ENCODE results near the gene FOLR2. TPM values are rescaled to one million over a fixed set of nuclear protein-coding genes. Genes with fewer than 3 reads are reported as not detected.

The FOLR2 gene
- total and polyA plus RNA-seq, 2 of the 8 experiments (the other 6 are each of a cell fraction or from before 2014, with no cell fraction given): not detected

DNA sequence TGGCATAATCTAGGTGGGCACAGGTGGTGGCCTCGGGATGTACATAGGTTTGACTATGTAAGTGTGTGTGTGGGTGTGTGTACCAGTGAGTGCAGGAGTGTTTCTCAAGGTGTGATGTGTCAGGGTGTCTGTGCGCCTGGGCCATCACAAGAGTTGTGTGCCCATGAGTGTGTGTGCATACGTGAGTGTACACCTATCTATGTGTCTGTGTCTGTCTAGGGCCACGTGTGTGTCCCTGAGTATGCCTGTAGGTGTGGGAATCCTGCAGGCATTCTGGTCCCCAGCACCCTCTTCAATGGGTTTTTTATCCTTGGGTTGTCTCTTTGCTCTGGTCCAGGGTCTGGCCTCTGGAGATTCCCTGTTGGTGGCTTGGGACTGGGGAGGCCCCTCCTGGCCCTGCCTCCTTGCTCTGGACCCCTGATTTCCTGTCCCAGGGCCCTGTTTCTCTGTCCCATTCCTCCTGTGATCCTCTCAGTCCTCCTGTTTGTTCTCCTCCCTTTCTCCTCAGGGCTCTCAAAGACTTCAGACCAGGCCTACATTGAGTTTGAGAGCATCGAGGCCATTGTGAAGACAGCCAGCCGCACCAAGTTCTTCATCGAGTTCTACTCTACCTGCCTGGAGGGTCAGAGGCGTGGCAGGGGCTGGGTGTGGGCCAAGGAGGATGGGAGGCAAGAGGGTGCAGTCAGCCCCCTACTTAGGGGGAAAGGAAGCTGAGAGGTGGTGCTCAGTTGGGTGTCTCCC, 17.3 kb downstream of the FOLR2 start (continued):
- TF ChIP-seq GABPA (IDR thresholded peaks at IDR 0.05; ENCODE audit: borderline replicate concordance, insufficient read depth, low read length): no peak
- TF ChIP-seq, protein P1, sequence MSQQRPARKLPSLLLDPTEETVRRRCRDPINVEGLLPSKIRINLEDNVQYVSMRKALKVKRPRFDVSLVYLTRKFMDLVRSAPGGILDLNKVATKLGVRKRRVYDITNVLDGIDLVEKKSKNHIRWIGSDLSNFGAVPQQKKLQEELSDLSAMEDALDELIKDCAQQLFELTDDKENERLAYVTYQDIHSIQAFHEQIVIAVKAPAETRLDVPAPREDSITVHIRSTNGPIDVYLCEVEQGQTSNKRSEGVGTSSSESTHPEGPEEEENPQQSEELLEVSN (IDR thresholded peaks at IDR 0.05): no peak
- no peak for TF ChIP-seq JUND (IDR thresholded peaks at IDR 0.05; ENCODE audit: low read length)
- no peak for TF ChIP-seq SUZ12 (IDR thresholded peaks at IDR 0.05; ENCODE audit: low read length)
- no peak for TF ChIP-seq SIN3A (conservative IDR thresholded peaks at IDR 0.05 in 1 of 2, IDR thresholded peaks at IDR 0.05 in 1 of 2; ENCODE audit: low read depth in 1 of 2, low read length in 2 of 2)
- TF ChIP-seq, protein P2, sequence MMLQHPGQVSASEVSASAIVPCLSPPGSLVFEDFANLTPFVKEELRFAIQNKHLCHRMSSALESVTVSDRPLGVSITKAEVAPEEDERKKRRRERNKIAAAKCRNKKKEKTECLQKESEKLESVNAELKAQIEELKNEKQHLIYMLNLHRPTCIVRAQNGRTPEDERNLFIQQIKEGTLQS (IDR thresholded peaks at IDR 0.05; ENCODE audit: insufficient read depth, low read depth, low read length): no peak
- no peak for TF ChIP-seq SAP30 (IDR thresholded peaks at IDR 0.05; ENCODE audit: insufficient read depth, insufficient replicate concordance, low read length)
- no peak for TF ChIP-seq GTF2F1 (IDR thresholded peaks at IDR 0.05; ENCODE audit: borderline replicate concordance, low read depth, low read length)
- TF ChIP-seq SP1 (IDR thresholded peaks at IDR 0.05; ENCODE audit: low read depth, low read length): no peak

Measured in H1 (cell line).